ENCODE measurements around the gene ARTN.

ARTN gene

GRCh38 chr1:43947874-43948437 is 14.4 kb downstream of the ARTN start:
- DNase-seq, result no peak

DNA sequence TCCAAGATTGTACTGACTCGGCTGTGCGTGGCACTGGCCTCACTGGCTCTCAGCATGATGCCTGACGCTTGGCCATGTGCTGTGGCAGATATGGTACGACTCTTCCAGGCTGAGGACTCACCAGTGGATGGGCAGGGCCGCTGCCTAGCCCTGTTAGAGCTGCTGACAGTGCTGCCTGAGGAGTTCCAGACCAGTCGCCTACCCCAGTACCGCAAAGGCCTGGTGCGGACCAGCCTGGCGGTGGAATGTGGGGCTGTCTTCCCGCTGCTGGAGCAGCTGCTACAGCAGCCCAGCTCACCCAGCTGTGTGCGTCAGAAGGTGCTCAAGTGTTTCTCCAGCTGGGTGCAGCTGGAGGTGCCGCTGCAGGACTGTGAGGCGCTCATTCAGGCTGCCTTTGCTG is 16.1 kb downstream of the ARTN start:
- DNase-seq, result no peak

- no peak for DNase-seq
Observed at GRCh38 chr1:43951021-43951985, 17.7 kb downstream of the ARTN start.

DNA sequence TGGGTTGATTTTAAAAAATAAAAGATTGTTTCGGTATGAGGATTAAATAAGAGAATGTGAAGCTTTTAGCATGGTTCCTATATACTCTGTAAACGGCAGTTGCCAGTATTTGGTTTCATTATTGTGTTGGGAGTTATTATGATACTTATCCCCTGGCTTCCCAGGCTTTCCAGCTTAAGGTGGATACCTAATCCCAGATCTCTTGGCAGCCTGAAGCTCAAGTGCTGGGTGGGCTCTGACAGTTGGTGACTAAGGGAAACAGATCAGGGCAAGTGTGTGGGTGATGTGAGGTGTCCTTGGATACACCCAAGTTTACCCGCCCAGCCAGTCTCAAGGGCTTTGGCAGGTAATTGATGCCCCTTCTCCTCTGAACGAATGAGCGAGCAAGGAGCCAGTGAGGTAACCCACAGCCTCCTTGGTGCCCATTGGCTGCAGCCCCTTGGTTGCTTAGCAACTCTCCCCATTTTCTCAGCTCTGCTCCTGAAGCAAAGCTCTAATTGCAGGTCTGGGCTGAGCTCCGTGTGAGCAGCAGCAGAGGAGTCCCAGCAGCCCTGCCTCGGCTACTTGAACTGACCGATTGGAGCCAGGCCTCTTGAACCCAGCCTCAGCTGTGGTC is 19.2 kb downstream of the ARTN start:
- DNase-seq, result no peak

- DNase-seq, result no peak
Observed at GRCh38 chr1:43953361-43953760, 19.8 kb downstream of the ARTN start.

GRCh38 chr1:43954036-43954435 is 20.4 kb downstream of the ARTN start:
- DNase-seq, result no peak

DNA sequence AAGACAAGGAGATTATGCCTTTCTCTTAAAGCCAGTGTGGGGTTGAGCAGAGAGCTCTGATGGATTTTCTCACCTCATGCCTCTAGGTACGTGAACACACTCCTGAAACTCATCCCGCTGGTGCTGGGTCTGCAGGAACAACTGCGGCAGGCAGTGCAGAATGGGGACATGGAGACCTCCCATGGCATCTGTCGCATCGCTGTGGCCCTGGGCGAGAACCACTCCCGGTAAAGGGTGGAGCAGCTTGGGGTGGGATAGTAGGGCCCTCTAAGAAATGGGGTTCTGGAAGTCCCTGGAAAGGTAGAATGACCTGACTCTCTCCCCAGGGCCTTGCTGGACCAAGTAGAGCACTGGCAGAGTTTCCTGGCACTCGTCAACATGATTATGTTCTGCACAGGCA is 22.6 kb downstream of the ARTN start:
- no peak for DNase-seq

GRCh38 chr1:43957407-43958040 is 23.9 kb downstream of the ARTN start:
- no peak for DNase-seq

DNA sequence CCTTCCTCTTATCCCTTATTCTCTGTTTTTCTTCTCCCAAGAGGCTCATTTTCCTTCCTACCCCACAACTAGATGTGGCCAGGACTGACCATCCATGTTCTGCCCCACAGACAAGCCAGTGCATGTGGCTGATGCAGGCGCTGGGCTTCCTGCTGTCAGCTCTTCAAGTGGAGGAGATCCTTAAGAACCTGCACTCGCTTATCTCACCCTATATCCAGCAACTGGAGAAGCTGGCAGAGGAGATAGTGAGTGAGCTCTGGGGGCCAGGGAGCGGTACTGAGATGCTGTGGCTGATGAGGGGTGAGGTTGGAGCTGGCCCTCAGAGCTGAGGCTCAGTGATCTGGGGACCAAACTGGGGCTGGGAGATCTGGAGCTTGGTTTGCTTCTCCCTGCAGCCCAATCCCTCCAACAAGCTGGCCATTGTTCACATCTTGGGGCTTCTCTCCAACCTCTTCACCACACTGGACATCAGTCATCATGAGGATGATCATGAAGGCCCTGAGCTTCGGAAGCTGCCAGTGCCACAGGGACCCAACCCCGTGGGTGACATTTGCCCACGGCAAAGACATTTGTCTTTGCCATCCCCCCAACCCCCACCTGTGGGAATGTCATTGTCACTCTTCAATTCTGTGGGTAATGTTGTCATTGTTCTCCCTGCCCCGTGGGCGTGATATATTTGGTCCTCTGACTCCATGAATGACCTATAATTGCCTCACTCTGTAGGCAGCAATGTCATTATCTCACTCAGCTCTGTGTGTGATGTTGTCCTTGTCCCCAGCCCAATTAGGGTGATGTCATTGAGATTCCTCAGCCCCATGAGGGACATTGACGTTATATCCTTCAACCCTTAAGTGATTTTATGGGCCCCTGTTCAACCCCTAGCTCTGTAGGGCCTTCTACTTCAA is 25.0 kb downstream of the ARTN start:
- DNase-seq, result no peak

DNA sequence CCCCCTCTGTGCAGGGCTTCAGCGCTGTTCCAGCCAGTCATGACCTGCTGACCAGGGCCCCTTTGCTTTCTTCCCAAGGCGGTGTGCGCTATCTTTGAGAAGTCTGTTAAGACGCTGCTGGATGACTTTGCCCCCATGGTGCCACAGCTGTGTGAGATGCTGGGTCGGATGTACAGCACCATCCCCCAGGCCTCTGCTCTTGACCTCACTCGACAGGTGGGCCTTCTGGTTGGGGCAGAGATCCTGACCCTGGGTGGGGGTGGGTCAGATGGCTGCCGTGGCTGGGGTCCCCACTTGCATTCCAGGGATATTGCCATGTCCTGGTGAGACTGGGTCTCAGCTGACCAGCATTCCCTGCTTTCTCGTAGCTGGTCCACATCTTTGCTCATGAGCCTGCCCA is 27.2 kb downstream of the ARTN start:
- DNase-seq, result no peak

DNA sequence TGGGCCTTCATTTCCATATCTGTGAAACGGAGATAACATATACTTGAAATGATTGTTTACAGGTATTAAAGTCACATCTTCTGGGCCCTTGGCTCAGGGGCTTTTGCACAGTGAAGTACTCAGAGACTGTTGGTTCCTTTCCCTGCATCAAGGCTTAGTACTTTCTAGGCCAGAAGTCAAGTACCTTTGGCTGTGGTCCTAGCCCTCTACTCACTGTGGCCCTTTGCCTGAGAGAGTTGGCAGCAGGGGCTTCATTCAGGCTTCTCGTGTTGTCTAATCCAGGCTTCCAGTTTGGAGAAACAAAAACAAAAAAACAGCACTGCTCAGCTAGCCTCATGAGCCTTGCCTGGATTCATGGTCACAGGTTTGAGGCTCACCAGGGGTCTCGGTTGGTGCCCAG is 28.1 kb downstream of the ARTN start:
- no peak for DNase-seq

DNA sequence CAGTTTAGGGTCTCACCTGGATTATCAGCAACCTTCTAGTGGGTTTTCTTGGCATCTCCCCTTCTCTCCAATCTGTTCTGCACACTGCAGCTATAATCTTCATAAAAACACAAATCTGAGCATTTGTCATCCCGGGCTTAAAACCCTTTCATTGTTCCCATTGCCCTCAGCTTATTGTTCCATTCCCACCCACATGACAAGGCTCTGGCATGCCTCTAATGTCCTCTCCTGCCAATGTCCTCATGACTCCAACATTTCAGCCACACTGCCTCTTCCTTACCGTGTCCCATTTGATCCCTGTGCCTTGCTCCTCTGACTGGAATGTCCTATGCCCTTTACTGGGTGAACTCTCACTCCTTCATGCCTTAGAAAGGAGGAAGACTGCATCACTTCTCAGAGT is 28.7 kb downstream of the ARTN start:
- DNase-seq, result no peak

GRCh38 chr1:43963006-43963405 is 29.4 kb downstream of the ARTN start:
- no peak for DNase-seq

DNA sequence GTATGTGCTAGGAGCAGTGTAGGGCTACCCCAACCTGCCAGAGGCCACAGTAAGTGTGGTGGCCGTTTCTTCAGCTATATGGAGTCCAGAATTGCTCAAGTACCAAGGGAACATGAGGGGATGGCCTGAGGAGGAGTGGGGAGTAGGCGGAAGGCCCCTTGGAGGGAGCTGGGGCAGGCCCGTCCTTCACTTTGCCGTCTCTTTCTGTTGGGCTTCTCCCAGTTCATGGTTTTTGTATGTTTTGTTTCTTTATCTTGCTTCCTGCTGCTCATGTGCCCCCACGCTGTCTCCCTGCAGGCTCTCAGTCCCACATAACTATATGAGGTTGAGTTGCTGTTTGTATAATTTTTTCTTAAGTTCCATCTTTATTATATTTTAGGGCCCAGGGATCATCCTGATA is 30.3 kb downstream of the ARTN start:
- no peak for DNase-seq

- no peak for DNase-seq
Observed at GRCh38 chr1:43965316-43965715, 31.7 kb downstream of the ARTN start.

DNA sequence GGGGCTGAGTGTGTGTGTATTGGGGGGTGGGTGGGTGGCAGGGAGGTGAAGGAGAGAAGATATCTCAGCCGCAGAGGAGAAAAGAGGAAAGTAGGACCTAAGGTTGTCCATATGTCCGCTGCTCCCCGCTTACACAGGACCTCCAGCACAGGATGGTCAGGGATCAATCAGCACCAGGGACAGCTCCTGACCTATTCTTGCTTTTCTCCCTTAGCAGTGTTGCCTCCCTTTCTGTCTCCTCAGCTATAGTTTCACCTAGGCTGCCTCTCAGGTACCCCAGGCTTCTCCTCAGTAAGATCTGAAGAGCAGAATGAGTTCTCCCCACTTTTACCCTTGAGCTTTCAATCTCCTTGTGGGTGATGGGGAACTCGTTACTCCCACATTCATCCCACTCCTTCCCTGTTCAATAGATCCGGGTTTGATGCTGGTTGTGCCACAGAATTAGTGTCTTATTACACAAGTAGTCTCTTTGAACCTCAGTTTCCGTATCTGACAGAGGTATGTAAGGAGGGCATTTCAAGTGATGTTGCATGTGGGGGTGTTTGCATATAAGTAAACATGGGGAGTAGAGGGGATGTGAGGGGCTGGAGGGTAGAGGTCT is 34.8 kb downstream of the ARTN start:
- DNase-seq, result no peak

DNA sequence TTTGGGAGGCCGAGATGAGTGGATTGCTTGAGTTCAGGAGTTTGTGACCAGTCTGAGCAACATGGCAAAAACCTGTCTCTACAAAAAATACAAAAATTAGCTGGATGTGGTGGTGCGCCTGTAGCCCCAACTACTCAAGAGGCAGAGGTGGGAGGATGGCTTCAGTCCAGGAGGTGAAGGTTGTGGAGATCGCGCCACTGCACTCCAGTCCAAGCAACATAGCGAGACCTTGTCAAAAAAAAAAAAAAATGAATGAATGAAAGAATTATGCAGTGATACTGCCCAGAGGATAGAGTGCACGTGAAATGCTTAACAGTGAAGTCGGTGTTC is 35.8 kb downstream of the ARTN start:
- DNase-seq, result no peak

GRCh38 chr1:43969746-43970466 is 36.3 kb downstream of the ARTN start, which contains the start of gene DPH2:
Gene DPH2 (plus strand): TSS chr1:43970010. CDS start chr1:43970176, 166 bp downstream.
- DNase-seq, result peak; percentile 97

DNA sequence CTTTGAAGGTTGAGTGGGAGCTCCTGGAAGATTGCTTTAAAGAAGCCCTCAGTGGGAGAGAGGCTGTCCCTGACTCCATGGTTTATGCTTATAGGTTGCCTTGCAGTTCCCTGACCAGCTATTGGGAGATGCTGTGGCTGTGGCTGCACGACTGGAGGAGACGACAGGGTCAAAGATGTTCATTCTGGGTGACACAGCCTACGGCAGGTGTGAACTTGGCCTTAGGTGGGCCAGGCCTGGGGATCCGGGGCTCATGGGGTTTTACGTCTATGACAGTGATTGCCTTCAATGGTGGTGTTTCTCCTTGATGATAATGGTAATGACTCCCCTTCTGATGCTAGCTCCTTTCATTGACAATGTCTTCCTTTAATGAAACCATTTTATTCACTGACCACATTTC is 36.9 kb downstream of the ARTN start:
- no peak for DNase-seq

DNA sequence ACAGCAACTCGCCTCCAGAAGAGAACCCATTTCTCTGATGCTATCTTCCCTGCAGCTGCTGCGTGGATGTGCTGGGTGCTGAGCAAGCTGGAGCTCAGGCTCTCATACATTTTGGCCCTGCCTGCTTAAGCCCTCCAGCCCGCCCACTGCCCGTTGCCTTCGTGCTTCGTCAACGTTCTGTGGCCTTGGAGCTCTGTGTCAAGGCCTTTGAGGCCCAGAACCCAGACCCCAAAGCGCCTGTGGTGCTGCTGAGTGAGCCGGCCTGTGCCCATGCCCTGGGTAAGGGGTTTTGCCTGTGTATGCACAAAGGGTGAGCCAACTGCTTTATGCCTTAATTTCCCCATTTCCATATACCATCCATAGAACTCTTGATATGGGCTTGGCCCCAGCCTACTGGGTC is 37.3 kb downstream of the ARTN start:
- no peak for DNase-seq

- DNase-seq, result no peak
Observed at GRCh38 chr1:43971336-43971980, 37.9 kb downstream of the ARTN start.
